ENCODE results near the gene UBIAD1. TPM values are rescaled to one million over a fixed set of nuclear protein-coding genes. Genes with fewer than 3 reads are reported as not detected.
A peak's percentile ranks its signal among the peaks of the same experiment; 100 is the strongest.

UBIAD1 gene
- total and polyA plus RNA-seq, 9 of the 15 experiments (the other 6 are each of a cell fraction or from before 2014, with no cell fraction given) = 6.2 to 34.3 (median 22.3) TPM

- TF ChIP-seq RERE (CRISPR knock-in tag; IDR thresholded peaks at IDR 0.05; ENCODE audit: borderline replicate concordance) (no peak), SAFB2 (IDR thresholded peaks at IDR 0.05; ENCODE audit: borderline replicate concordance, low read depth, low read length, severe bottlenecking) (no peak), ZNF280A (IDR thresholded peaks at IDR 0.05; ENCODE audit: low read depth, partially characterized antibody) (no peak), KAT8 (IDR thresholded peaks at IDR 0.05; ENCODE audit: low read depth) (no peak), SRSF9 (IDR thresholded peaks at IDR 0.05; ENCODE audit: borderline replicate concordance, low read depth, low read length) (no peak), MAFG (tag; conservative IDR thresholded peaks at IDR 0.05) (no peak), U2AF1 (optimal IDR thresholded peaks at IDR 0.05; ENCODE audit: low read depth, low read length) (no peak), USF2 (CRISPR knock-in tag; IDR thresholded peaks at IDR 0.05) (peak; percentile 6; the same call in 1 of the 2 replicates), HOXB6 (CRISPR knock-in tag; IDR thresholded peaks at IDR 0.05; ENCODE audit: borderline replicate concordance) (no peak), ZNF175 (CRISPR knock-in tag; IDR thresholded peaks at IDR 0.05; ENCODE audit: low read depth) (0 out of 2 replicates have a peak, but pooled peaks have one; percentile 31), KLF1 (tag; IDR thresholded peaks at IDR 0.05) (no peak), MBD2 (IDR thresholded peaks at IDR 0.05; ENCODE audit: borderline replicate concordance, low read depth) (peak; percentile 96), KHSRP (IDR thresholded peaks at IDR 0.05) (no peak), KDM4B (IDR thresholded peaks at IDR 0.05; ENCODE audit: borderline replicate concordance in 2 of 2, low read depth in 1 of 2) (peak in 1 of 2 experiments; percentile 97; a peak in 2 of 4 replicates), GTF2F1 (IDR thresholded peaks at IDR 0.05; ENCODE audit: low read depth, low read length) (no peak), NEUROD1 (IDR thresholded peaks at IDR 0.05; ENCODE audit: borderline replicate concordance, low read depth, low read length, partially characterized antibody) (peak; percentile 93), TSC22D4 (tag; IDR thresholded peaks at IDR 0.05) (no peak), FOXA3 (CRISPR knock-in tag; conservative IDR thresholded peaks at IDR 0.05 in 1 of 2, IDR thresholded peaks at IDR 0.05 in 1 of 2) (0 out of 4 replicates have a peak, but pooled peaks of 1 of the 2 experiments have one; percentile 44), SREBF1 (IDR thresholded peaks at IDR 0.05; ENCODE audit: borderline replicate concordance, low read depth, low read length) (peak; percentile 64; the same call in 1 of the 2 replicates)
These were observed 10.6 kb upstream of the UBIAD1 start, which contains the start of gene MTOR (continued) for GRCh38 chr1:11262171-11263049.
